Thymus (tissue), 11 donors: Measurements from ENCODE around the gene RUNX3. TPM values are rescaled to one million over a fixed set of nuclear protein-coding genes. Genes with fewer than 3 reads are reported as not detected.

ENCODE experiments used
- DNase-seq, 9 donors: peaks; one replicate each; pipeline ENCODE4 v3.0.0-alpha.2; 2013; ENCODE audit warnings: low spot score in 9 of 9, low read depth in 6 of 9, missing footprints in 1 of 9
- H3K27ac ChIP-seq, 2 donors: one replicate each; pipeline ENCODE4 v1.5.1; 2013; ENCODE audit warnings: control low read depth in 1 of 2, low read depth in 1 of 2, low read length in 1 of 2, mild to moderate bottlenecking in 1 of 2, moderate library complexity in 1 of 2
- H3K27me3 ChIP-seq, 2 donors: one replicate each; pipeline ENCODE4 v1.5.1; 2013; ENCODE audit warnings: low read length in 1 of 2; ENCODE audit not compliant: control insufficient read depth in 2 of 2, insufficient read depth in 1 of 2
- H3K36me3 ChIP-seq, 2 donors: one replicate each; pipeline ENCODE4 v1.5.1; 2013; ENCODE audit warnings: low read length in 1 of 2, mild to moderate bottlenecking in 1 of 2, moderate library complexity in 1 of 2; ENCODE audit not compliant: control insufficient read depth in 2 of 2, insufficient read depth in 2 of 2
- H3K4me1 ChIP-seq, 2 donors: one replicate each; pipeline ENCODE4 v1.5.1; 2013; ENCODE audit warnings: low read length in 2 of 2; ENCODE audit not compliant: control insufficient read depth in 2 of 2, insufficient read depth in 2 of 2
- H3K4me3 ChIP-seq, 2 donors: one replicate each; pipeline ENCODE4 v1.5.1; 2013; ENCODE audit warnings: low read length in 2 of 2, control low read depth in 1 of 2, mild to moderate bottlenecking in 1 of 2
- H3K9me3 ChIP-seq, 2 donors: one replicate each; pipeline ENCODE4 v1.5.1; 2013; ENCODE audit warnings: low read length in 1 of 2, mild to moderate bottlenecking in 1 of 2; ENCODE audit not compliant: control insufficient read depth in 2 of 2, insufficient read depth in 1 of 2
- WGBS: extraction: QIAGEN DNeasy Blood & Tissue Kit; methylation state at CpG from one replicate; pipeline ENCODE4 v1.1.7; 2013; 5-methylcytosine and 5-hydroxymethylcytosine counted together
- polyA plus RNA-seq: library from polyadenylated mRNA; stranded (reverse); fragments of 200-250 nt; gene quantifications from one replicate; pipeline ENCODE4 v1.2.3, GENCODE V29; 2013
- total RNA-seq: library from RNA; stranded (reverse); fragments of 120-200 nt; gene quantifications from one replicate; pipeline ENCODE4 v1.2.4, GENCODE V29; 2013
- donor health status: healthy.

Gene RUNX3
- total and polyA plus RNA-seq, 2 donors: 4.9 to 13.6 TPM

- Histone ChIP-seq H3K4me1 (peaks cover 8 to 20% of the 10 kb centered on the region in 2 donors), H3K9me3 (no peaks in the 10 kb centered on the region), H3K27ac (no peak overlapping the region), H3K4me3 (no peak overlapping the region), H3K36me3 (no peaks in the 10 kb centered on the region), H3K27me3 (no peaks in the 10 kb centered on the region)
- 94% methylated on average over 18 of the region's 18 CpGs for WGBS
- DNase-seq: no peak
Measured at GRCh38 chr1:24867084-24867870, 62.8 kb downstream of the RUNX3 start.

GRCh38 chr1:24866211-24867083, 63.6 kb downstream of the RUNX3 start:
- Histone ChIP-seq H3K4me3 (no peak overlapping the region), H3K4me1 (peaks cover 8 to 11% of the 10 kb centered on the region in 2 donors), H3K9me3 (no peaks in the 10 kb centered on the region), H3K27me3 (no peaks in the 10 kb centered on the region), H3K36me3 (no peaks in the 10 kb centered on the region), H3K27ac (no peak overlapping the region)
- peak in 1 of 9 donors; percentile 10 for DNase-seq
- 85% methylated on average over 17 of the region's 17 CpGs for WGBS

DNA sequence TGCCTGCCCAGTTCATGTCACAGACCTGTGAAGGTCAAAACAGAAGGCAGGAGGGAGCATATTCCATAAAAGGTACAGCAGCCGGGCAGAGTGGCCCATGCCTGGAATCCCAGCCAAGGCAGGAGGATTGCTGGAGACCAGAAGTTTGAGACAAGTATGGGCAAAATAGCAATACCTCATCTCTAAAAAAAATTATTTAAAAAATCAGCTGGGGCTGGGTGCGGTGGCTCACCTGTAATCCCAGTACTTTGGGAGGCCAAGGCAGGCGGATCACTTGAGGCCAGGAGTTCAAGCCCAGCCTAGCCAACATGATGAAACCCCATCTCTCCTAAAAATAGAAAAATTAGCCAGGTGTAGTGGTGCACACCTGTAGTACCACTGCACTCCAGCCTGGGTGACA, 64.5 kb downstream of the RUNX3 start:
- Histone ChIP-seq H3K9me3 (no peaks in the 10 kb centered on the region), H3K4me1 (peaks cover 2 to 3% of the 10 kb centered on the region in 2 donors), H3K36me3 (no peaks in the 10 kb centered on the region), H3K27ac (no peak overlapping the region), H3K27me3 (no peaks in the 10 kb centered on the region), H3K4me3 (no peak overlapping the region)
- WGBS: 92% methylated on average over 3 of the region's 3 CpGs
- no peak for DNase-seq

- Histone ChIP-seq H3K4me1 (no peaks in the 10 kb centered on the region), H3K4me3 (no peak overlapping the region), H3K9me3 (no peaks in the 10 kb centered on the region), H3K27ac (no peak overlapping the region), H3K27me3 (no peaks in the 10 kb centered on the region), H3K36me3 (no peaks in the 10 kb centered on the region)
- no peak for DNase-seq
- WGBS: 96% methylated on average over 7 of the region's 7 CpGs
Measured at GRCh38 chr1:24865168-24865567, 64.9 kb downstream of the RUNX3 start.

DNA sequence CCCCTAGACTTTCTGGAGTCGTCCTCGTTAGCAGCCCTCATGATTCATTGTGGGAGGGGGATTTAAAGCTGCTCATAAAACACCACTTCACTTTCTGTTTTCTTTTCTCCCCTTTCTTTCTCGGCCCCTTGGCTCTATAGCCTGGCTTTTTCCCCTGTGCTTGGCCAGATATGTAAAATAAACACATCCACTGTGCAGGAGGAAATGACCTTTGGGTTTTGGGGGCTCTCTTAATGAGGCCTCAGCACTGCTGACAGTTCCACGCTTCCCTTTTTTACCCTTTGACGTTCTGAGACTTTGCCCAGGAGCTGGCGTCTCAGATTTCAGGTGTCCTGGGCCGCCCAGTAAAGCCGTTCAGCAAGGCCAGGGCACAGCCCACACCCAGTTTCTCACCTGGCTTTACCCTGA, 65.7 kb downstream of the RUNX3 start:
- H3K4me3 ChIP-seq: no peak overlapping the region
- H3K27me3 ChIP-seq: no peaks in the 10 kb centered on the region
- H3K27ac ChIP-seq: no peak overlapping the region
- 59% methylated on average over 8 of the region's 8 CpGs for WGBS
- H3K36me3 ChIP-seq: no peaks in the 10 kb centered on the region
- no peaks in the 10 kb centered on the region for H3K9me3 ChIP-seq
- H3K4me1 ChIP-seq: no peaks in the 10 kb centered on the region
- no peak for DNase-seq

GRCh38 chr1:24862775-24863483, 67.1 kb downstream of the RUNX3 start:
- no peaks in the 10 kb centered on the region for H3K4me1 ChIP-seq
- DNase-seq: no peak
- no peaks in the 10 kb centered on the region for H3K9me3 ChIP-seq
- no peak overlapping the region for H3K27ac ChIP-seq
- 95% methylated on average over 12 of the region's 12 CpGs for WGBS
- no peaks in the 10 kb centered on the region for H3K36me3 ChIP-seq
- H3K27me3 ChIP-seq: no peaks in the 10 kb centered on the region
- H3K4me3 ChIP-seq: no peak overlapping the region

DNA sequence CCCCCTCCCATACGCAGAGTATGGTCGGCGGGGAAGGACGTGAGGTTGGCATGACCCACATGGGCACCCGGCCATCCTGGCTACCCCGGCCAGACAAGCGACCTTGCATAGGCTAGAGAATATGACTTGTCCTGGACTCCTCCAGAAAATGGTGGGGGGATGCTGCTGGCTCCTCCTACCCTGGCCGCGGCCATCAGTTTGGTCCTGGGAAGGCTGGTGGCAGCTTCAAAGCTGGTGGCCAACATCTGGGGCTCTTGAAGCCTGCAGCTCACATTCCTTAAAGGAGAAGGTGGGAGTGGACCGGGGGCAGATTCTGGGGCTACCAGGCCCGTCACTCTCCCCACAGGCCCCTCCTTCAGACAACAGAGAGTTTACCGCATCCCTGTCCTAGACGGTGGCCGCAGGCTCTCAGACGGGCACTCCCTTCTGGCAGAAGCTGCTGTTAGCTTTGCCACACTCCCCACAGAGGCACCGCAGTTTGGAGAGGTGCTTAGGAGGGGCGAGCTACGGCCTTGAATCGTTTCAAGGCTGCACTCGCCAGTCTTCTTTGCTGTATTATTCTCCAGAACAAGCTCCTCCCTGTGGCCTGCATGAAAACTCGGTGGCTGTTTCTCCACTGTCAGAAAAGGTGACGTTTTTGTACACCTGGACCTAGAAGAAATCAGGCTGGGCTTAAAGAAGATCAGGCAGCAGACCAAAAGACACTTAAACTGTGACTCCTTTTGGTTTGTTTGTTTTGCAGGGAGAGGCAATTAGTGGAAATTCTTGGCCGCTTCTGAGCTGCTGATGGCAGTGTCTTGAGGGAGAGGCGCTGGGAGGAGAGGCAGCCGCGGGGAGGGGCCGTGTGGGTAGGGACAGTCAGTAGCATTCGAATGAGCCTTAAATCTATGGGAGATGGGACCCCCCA, 68.0 kb downstream of the RUNX3 start:
- H3K4me3 ChIP-seq: no peak overlapping the region
- 90% methylated on average over 28 of the region's 28 CpGs for WGBS
- no peak for DNase-seq
- no peaks in the 10 kb centered on the region for H3K27me3 ChIP-seq
- H3K4me1 ChIP-seq: no peaks in the 10 kb centered on the region
- no peaks in the 10 kb centered on the region for H3K36me3 ChIP-seq
- H3K27ac ChIP-seq: no peak overlapping the region
- H3K9me3 ChIP-seq: no peaks in the 10 kb centered on the region

- no peaks in the 10 kb centered on the region for H3K36me3 ChIP-seq
- H3K4me3 ChIP-seq: no peak overlapping the region
- no peaks in the 10 kb centered on the region for H3K27me3 ChIP-seq
- no peaks in the 10 kb centered on the region for H3K4me1 ChIP-seq
- 87% methylated on average over 15 of the region's 15 CpGs for WGBS
- H3K27ac ChIP-seq: no peak overlapping the region
- no peak for DNase-seq
- no peaks in the 10 kb centered on the region for H3K9me3 ChIP-seq
Measured at GRCh38 chr1:24860841-24861240, 69.2 kb downstream of the RUNX3 start.
